Endothelial cell of umbilical vein (primary cell): ENCODE measurements around the gene CCSER1. TPM values are rescaled to one million over a fixed set of nuclear protein-coding genes. Genes with fewer than 3 reads are reported as not detected.
"Not testable (repeated sequence)": the region's sequence is repeated elsewhere in the genome, so short reads cannot be mapped to it uniquely, and the experiment has no call there.

Source experiments
- BruUV-seq: library from RNA; stranded (reverse); fragments of 400-500 nt; replicated peaks from 2 replicates; lab custom pipeline; 2021; lab: Mats Ljungman, UMichigan
- CTCF ChIA-PET: fragments of 300-600, 350-600 bp; sonication (Branson Sonifier 250); formaldehyde crosslinking; loops from one replicate; lab custom pipeline; 2021; ENCODE audit warnings: antibody characterized with exemption, inconsistent platforms; lab: Charles Lee
- POLR2A ChIA-PET: fragments of 300-600, 350-600 bp; sonication (Branson Sonifier 250); formaldehyde crosslinking; loops from one replicate; lab custom pipeline; 2021; ENCODE audit warnings: antibody characterized with exemption, inconsistent platforms; lab: Charles Lee
- DNase-seq: peaks from one replicate; pipeline ENCODE4 v3.0.0-alpha.2; 2011; ENCODE audit warnings: low read depth, low spot score
- FAIRE-seq: peaks from 2 replicates; lab custom pipeline; 2011; peaks lifted over from hg19 to GRCh38; lab: Jason Lieb, UNC
- H2AFZ ChIP-seq: 2 replicates; pipeline ENCODE4 v1.6.0; 2012; ENCODE audit warnings: low read depth, low read length, control low read depth, inconsistent platforms
- H3K27ac ChIP-seq: 2 replicates; pipeline ENCODE4 v1.5.1; 2011; ENCODE audit warnings: low read depth, mild to moderate bottlenecking, control low read depth, low read length, moderate library complexity; ENCODE audit not compliant: insufficient read depth
- H3K27me3 ChIP-seq, 2 experiments: 2 replicates each; pipeline versions ENCODE4 v1.6.0 to v1.6.1; 2011; ENCODE audit warnings: low read length in 2 of 2, mixed read lengths in 1 of 2; ENCODE audit not compliant: control insufficient read depth in 2 of 2, insufficient read depth in 2 of 2
- H3K36me3 ChIP-seq, 2 experiments: 2 replicates in 1 of 2; 3 replicates in 1 of 2; pipeline ENCODE4 v1.5.1; 2011; ENCODE audit warnings: low read length in 2 of 2, mild to moderate bottlenecking in 1 of 2, moderate library complexity in 1 of 2; ENCODE audit not compliant: control insufficient read depth in 2 of 2, insufficient read depth in 2 of 2; ENCODE audit errors: extremely low read depth in 1 of 2
- H3K4me1 ChIP-seq: 3 replicates; pipeline ENCODE4 v1.5.1; 2011; ENCODE audit warnings: mild to moderate bottlenecking, low read length; ENCODE audit not compliant: control insufficient read depth, insufficient read depth; ENCODE audit errors: extremely low read depth
- H3K4me2 ChIP-seq: 2 replicates; pipeline ENCODE4 v1.6.1; 2011; ENCODE audit warnings: low read length, control low read depth, mixed read lengths; ENCODE audit not compliant: insufficient read depth
- H3K4me3 ChIP-seq, 3 experiments: fragments of 200-600 bp in 1 of 3; sonication (generic), shearing (Covaris generic) in 1 of 3; replicated peaks in 1 of 3; 2 replicates each; pipeline ENCODE4 v1.5.1; 2011 to 2016; ENCODE audit warnings: control low read depth in 3 of 3, low read length in 3 of 3, mild to moderate bottlenecking in 2 of 3, inconsistent platforms in 1 of 3, low read depth in 1 of 3, moderate library complexity in 1 of 3; ENCODE audit not compliant: insufficient read depth in 1 of 3
- H3K79me2 ChIP-seq: 2 replicates; pipeline ENCODE4 v1.6.0; 2012; ENCODE audit warnings: low read length, inconsistent platforms; ENCODE audit not compliant: control insufficient read depth, insufficient read depth
- H3K9ac ChIP-seq: replicated peaks from 2 replicates; pipeline ENCODE3; 2011; ENCODE audit warnings: low read length, control low read depth; ENCODE audit not compliant: insufficient read depth; ENCODE audit errors: extremely low read depth
- H3K9me1 ChIP-seq: replicated peaks from 3 replicates; pipeline ENCODE4 v1.6.0; 2011; ENCODE audit warnings: mild to moderate bottlenecking, low read length; ENCODE audit not compliant: control insufficient read depth, insufficient read depth; ENCODE audit errors: extremely low read depth
- H3K9me3 ChIP-seq: replicated peaks from 2 replicates; pipeline ENCODE4 v1.5.1; 2012; ENCODE audit warnings: low read length, inconsistent platforms; ENCODE audit not compliant: control insufficient read depth, insufficient read depth
- H4K20me1 ChIP-seq: replicated peaks from 2 replicates; pipeline ENCODE3; 2011; ENCODE audit warnings: mild to moderate bottlenecking, low read length; ENCODE audit not compliant: control insufficient read depth, insufficient read depth; ENCODE audit errors: extremely low read depth
- FOS ChIP-seq: IDR thresholded peaks from 2 replicates; pipeline ENCODE4 v1.6.1; 2011; ENCODE audit warnings: mild to moderate bottlenecking, low read length, moderate library complexity, borderline replicate concordance; ENCODE audit not compliant: insufficient read depth
- POLR2AphosphoS5 ChIP-seq: IDR thresholded peaks from 2 replicates; pipeline ENCODE4 v1.6.1; 2012; ENCODE audit warnings: low read depth, mild to moderate bottlenecking, control low read depth, low read length, moderate library complexity; ENCODE audit not compliant: insufficient read depth
- dilution Hi-C: fragments of 300-500 bp; cut with MboI; formaldehyde crosslinking; loops from one replicate; pipeline ENCODE4 v1.15.0; 2019; ENCODE audit warnings: low sequenced_read_pairs; ENCODE audit not compliant: extremely low pct_ligation_motif_present
- intact Hi-C: fragments of 100-400 bp; cut with micrococcal nuclease; formaldehyde crosslinking; loops from one replicate; pipeline ENCODE4 v1.10.0; 2022
- polyA plus RNA-seq, 4 experiments: library from polyadenylated mRNA; depleted of rRNA in 3 of 4; stranded (reverse) in 3 of 4; unstranded in 1 of 4; fragments of >200 nt; gene quantifications; 2 replicates each; pipeline versions ENCODE4 v1.2.1 to v1.2.3, GENCODE V29; 2011 to 2012; ENCODE audit warnings: missing spikeins in 1 of 4
- total RNA-seq: library from RNA; stranded (reverse); gene quantifications from 2 replicates; pipeline ENCODE4 v1.2.3, GENCODE V29; 2021

CCSER1 gene
- total and polyA plus RNA-seq, 2 donors (not counting 3 experiments of a cell fraction or from before 2014, with no cell fraction given) = 0.11 to 1.8 TPM

DNA sequence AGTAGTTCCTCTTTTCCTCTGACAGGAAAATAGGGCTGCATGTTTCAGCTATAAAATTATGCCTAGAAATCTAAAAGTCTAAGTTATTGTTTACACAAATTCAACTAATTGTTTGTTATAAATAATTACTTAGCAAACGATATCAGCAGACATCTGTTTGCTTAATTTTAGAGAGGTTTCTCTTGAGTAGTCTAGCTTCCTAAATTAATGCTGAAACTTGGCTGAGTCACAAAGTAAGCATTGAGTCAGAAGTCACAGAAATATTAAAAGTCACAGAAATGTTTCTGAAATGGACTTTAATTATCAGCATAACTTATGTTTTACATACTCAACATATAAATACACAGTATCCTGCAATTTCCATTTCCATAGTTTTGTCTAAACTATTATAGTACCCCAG, 1044.0 kb downstream of the CCSER1 start:
- FAIRE-seq = no peak

DNA sequence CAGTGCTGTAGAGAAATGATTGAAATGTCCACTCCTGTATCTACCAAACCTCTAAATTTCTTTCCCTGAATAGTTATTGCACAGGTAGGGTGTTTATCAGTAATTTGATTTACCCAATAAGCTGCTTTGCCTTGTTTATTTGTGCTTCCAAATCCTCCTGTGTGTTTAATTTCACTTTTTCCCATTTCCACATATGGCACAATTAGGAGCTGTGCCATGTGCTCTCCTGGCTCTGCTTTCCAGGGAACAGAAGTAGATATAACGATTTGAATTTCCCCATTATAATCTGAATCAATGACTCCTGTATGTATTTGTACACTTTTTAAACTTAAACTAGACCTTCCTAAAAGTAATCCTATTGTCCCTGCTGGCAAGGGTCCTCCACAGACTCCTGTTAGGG, 1057.9 kb downstream of the CCSER1 start:
- H3K9me3 ChIP-seq, H2AFZ ChIP-seq, H3K9ac ChIP-seq, FAIRE-seq, H3K27me3 ChIP-seq, H3K9me1 ChIP-seq, H3K27ac ChIP-seq, H3K4me1 ChIP-seq, DNase-seq, H3K79me2 ChIP-seq, H3K4me2 ChIP-seq, BruUV-seq, POLR2A ChIA-PET, dilution Hi-C loops, H3K36me3 ChIP-seq, intact Hi-C loops, H3K4me3 ChIP-seq, H4K20me1 ChIP-seq: not testable (repeated sequence)
- CTCF ChIA-PET = interaction anchor here (1.0 to 1.5 kb wide), 2 partner anchors 10 to 766 kb away, joined by 3 to 8 read pairs; no protein-coding TSS in a partner anchor

More for the DNA sequence above, 1044.0 kb downstream of the CCSER1 start:
- Histone ChIP-seq H3K9ac (no peak overlapping the region), H3K9me1 (no peaks in the 10 kb centered on the region), H3K27ac (no peak overlapping the region), H3K9me3 (no peaks in the 10 kb centered on the region), H4K20me1 (no peaks in the 10 kb centered on the region), H3K79me2 (no peaks in the 10 kb centered on the region), H3K4me1 (no peaks in the 10 kb centered on the region), H3K36me3 (no peaks in the 10 kb centered on the region), H2AFZ (no peak overlapping the region), H3K4me2 (no peak overlapping the region), H3K4me3 (no peak overlapping the region), H3K27me3 (no peaks in the 10 kb centered on the region)
- ChIA-PET CTCF (interaction anchor here (1.2 kb wide), 1 partner anchor 753 kb away, joined by 5 read pairs; no protein-coding TSS in a partner anchor), POLR2A (no interaction called here)
- dilution Hi-C loops = no loop called here
- peak; percentile 57 for TF ChIP-seq FOS
- no peak for TF ChIP-seq POLR2AphosphoS5
- intact Hi-C loops = no loop called here
- peak; percentile 34 for DNase-seq
- no TSS peak for BruUV-seq
